Epithelial cell of alveolus of lung (primary cell): ENCODE measurements around the gene ZNF248. TPM values are rescaled to one million over a fixed set of nuclear protein-coding genes. Genes with fewer than 3 reads are reported as not detected.

ENCODE experiments used
- total RNA-seq: library from RNA; depleted of rRNA; stranded (reverse); fragments of >200 nt; gene quantifications from 2 replicates; pipeline ENCODE4 v1.2.1, GENCODE V29; 2015

ZNF248 gene
- total RNA-seq, result 3.0 and 7.3 TPM in 2 replicates

GRCh38 chr10:37857287-37858211, at the start of gene ZNF248:
Gene ZNF248 (minus strand): TSS chr10:37857610. CDS start chr10:37856310, 1,300 bp downstream.

Other genes with a start within 250 kb of the ZNF248 start
- gene ZNF25, start 119.0 kb upstream of the ZNF248 start, total RNA-seq, result 8.4 and 9.3 TPM in 2 replicates
- 5.2 and 27.0 TPM in 2 replicates for gene ZNF33A, start 153.1 kb upstream of the ZNF248 start, total RNA-seq
- 4.9 and 15.8 TPM in 2 replicates for gene ZNF37A, start 236.7 kb upstream of the ZNF248 start, total RNA-seq